Right cardiac atrium (tissue), 5 donors: Measurements from ENCODE around the gene OTUD3. TPM values are rescaled to one million over a fixed set of nuclear protein-coding genes. Genes with fewer than 3 reads are reported as not detected.
"Not testable (repeated sequence)": the region's sequence is repeated elsewhere in the genome, so short reads cannot be mapped to it uniquely, and the experiment has no call there.

ENCODE experiments used
- ATAC-seq, 2 donors: fragments of 200-7000 bp; cut with Tn5 transposase; one replicate each; pipeline versions ENCODE4 v1.8.0 to v1.9.1; 2020; ENCODE audit warnings: moderate library complexity in 2 of 2, mild to moderate bottlenecking in 1 of 2
- DNase-seq, 3 donors: peaks; one replicate each; pipeline ENCODE4 v3.0.0-alpha.2; 2020
- H3K27ac ChIP-seq: one replicate; pipeline ENCODE4 v1.5.1; 2013; ENCODE audit warnings: mild to moderate bottlenecking, low read length, control low read depth, moderate library complexity
- H3K27me3 ChIP-seq: one replicate; pipeline ENCODE4 v1.6.1; 2013; ENCODE audit not compliant: control insufficient read depth, insufficient read depth
- H3K4me1 ChIP-seq: one replicate; pipeline ENCODE4 v1.6.1; 2013; ENCODE audit warnings: low read length; ENCODE audit not compliant: control insufficient read depth, insufficient read depth
- H3K4me3 ChIP-seq: one replicate; pipeline ENCODE4 v1.5.1; 2013; ENCODE audit warnings: low read length, control low read depth
- H3K9me3 ChIP-seq: one replicate; pipeline ENCODE4 v1.6.1; 2013; ENCODE audit warnings: low read length; ENCODE audit not compliant: control insufficient read depth
- WGBS: extraction: QIAGEN DNeasy Blood & Tissue Kit; methylation state at CpG from one replicate; pipeline ENCODE4 v1.1.7; 2013; 5-methylcytosine and 5-hydroxymethylcytosine counted together
- intact Hi-C, 4 donors: fragments of 100-400 bp; cut with DNase I; formaldehyde crosslinking; loops; one replicate each; pipeline versions ENCODE4 v1.11.0 to v1.14.0; 2022 to 2023
- long read RNA-seq, 4 donors: library from polyadenylated mRNA; unstranded; transcript quantifications; one replicate each; pipeline ENCODE4 v2.0.0, GENCODE V29; 2020 to 2021
- polyA plus RNA-seq: library from polyadenylated mRNA; stranded (reverse); fragments of 200-250 nt; gene quantifications from one replicate; pipeline ENCODE4 v1.2.3, GENCODE V29; 2013
- total RNA-seq, 4 donors: library from RNA; stranded (reverse); fragmentation: NEBNext Ultra II Directional; extraction: Animal tissue kit (Norgen Biotek cat#: 25700); gene quantifications; one replicate each; pipeline ENCODE4 v1.2.1, GENCODE V29; 2021
- donor health status: healthy with polysubstance abuse.
- donor health status: DM: no; HTN: yes; CAD: no.
- donor health status: DM: no; HTN: no; CAD: no.
- donor health status: DM: no; HTN: yes; CAD: no; lungs with severe emphysema.
- donor health status: DM: yes; HTN: yes; CAD: no.

OTUD3 gene
- total RNA-seq (1 to 10 TPM; 4.1 to 6.2 (median 5.1) TPM), polyA plus RNA-seq (2.8 TPM)
- long read RNA-seq, donor 1, full-length matches to known transcripts, result 1 of 4 reads
- long read RNA-seq, donor 1, partial matches to known transcripts, result 0 of 4 reads
- long read RNA-seq, donor 1, other reads (novel, unspliced or antisense), result 3 of 4 reads
- long read RNA-seq, donor 2, full-length matches to known transcripts, result 2 of 4 reads
- long read RNA-seq, donor 2, partial matches to known transcripts, result 0 of 4 reads
- long read RNA-seq, donor 2, other reads (novel, unspliced or antisense), result 2 of 4 reads
- long read RNA-seq, donor 3, partial matches to known transcripts, result 0 of 1 reads
- long read RNA-seq, donor 3, other reads (novel, unspliced or antisense), result 1 of 1 reads
- long read RNA-seq, donor 4, full-length matches to known transcripts, result 1 of 2 reads
- long read RNA-seq, donor 4, partial matches to known transcripts, result 0 of 2 reads
- long read RNA-seq, donor 4, other reads (novel, unspliced or antisense), result 1 of 2 reads

- ATAC-seq (peak; percentile 98), DNase-seq (peak; percentile 95 to 97 (median 97))
- WGBS, result under 1% methylated on average over 97 of the region's 97 CpGs
- no peaks in the 10 kb centered on the region for H3K27me3 ChIP-seq
- peaks cover 14% of the 10 kb centered on the region for H3K4me1 ChIP-seq
- H3K27ac ChIP-seq, result peak within 1 kb of the TSS; percentile 75
- peak within 1 kb of the TSS; percentile 86 for H3K4me3 ChIP-seq
- intact Hi-C loops, result no loop called here
- H3K9me3 ChIP-seq, result no peaks in the 10 kb centered on the region
Observed at GRCh38 chr1:19882111-19883071, at the start of gene OTUD3. TSS of gene OTUD3 (plus strand) at chr1:19882395. CDS start at chr1:19882514, 119 bp downstream.

- Histone ChIP-seq H3K9me3 (no peaks in the 10 kb centered on the region), H3K27ac (no peak overlapping the region), H3K4me3 (no peak overlapping the region), H3K27me3 (no peaks in the 10 kb centered on the region), H3K4me1 (no peaks in the 10 kb centered on the region)
- DNase-seq (no peak), ATAC-seq (no peak)
- WGBS, result 89% methylated on average over 4 of the region's 4 CpGs
- intact Hi-C loops, result no loop called here
Observed at GRCh38 chr1:19835578-19835977, 46.6 kb upstream of the OTUD3 start.

GRCh38 chr1:19837866-19838265 is 44.3 kb upstream of the OTUD3 start:
- 57% methylated on average over 2 of the region's 2 CpGs for WGBS
- H3K27me3 ChIP-seq, result no peaks in the 10 kb centered on the region
- H3K4me3 ChIP-seq, result no peak overlapping the region
- H3K9me3 ChIP-seq, result no peaks in the 10 kb centered on the region
- H3K4me1 ChIP-seq, result no peaks in the 10 kb centered on the region
- ATAC-seq, result no peak
- DNase-seq, result no peak
- H3K27ac ChIP-seq, result no peak overlapping the region
- intact Hi-C loops, result no loop called here

- ATAC-seq (no peak), DNase-seq (no peak)
- no peak overlapping the region for H3K4me3 ChIP-seq
- H3K9me3 ChIP-seq, result no peaks in the 10 kb centered on the region
- intact Hi-C loops, result no loop called here
- no peak overlapping the region for H3K27ac ChIP-seq
- H3K4me1 ChIP-seq, result no peaks in the 10 kb centered on the region
- H3K27me3 ChIP-seq, result no peaks in the 10 kb centered on the region
Observed at GRCh38 chr1:19840228-19840627, 42.0 kb upstream of the OTUD3 start.

GRCh38 chr1:19844731-19845495 is 37.3 kb upstream of the OTUD3 start:
- Histone ChIP-seq H3K9me3 (no peaks in the 10 kb centered on the region), H3K4me3 (no peak overlapping the region), H3K4me1 (no peaks in the 10 kb centered on the region), H3K27me3 (no peaks in the 10 kb centered on the region), H3K27ac (no peak overlapping the region)
- DNase-seq, result no peak
- no peak for ATAC-seq
- intact Hi-C loops, result no loop called here
- 37% methylated on average over 11 of the region's 11 CpGs for WGBS

GRCh38 chr1:19845555-19845954 is 36.6 kb upstream of the OTUD3 start:
- intact Hi-C loops, result no loop called here
- H3K4me1 ChIP-seq, result no peaks in the 10 kb centered on the region
- ATAC-seq, result no peak
- H3K4me3 ChIP-seq, result no peak overlapping the region
- DNase-seq, result no peak
- WGBS, result 91% methylated on average over 8 of the region's 8 CpGs
- H3K27me3 ChIP-seq, result no peaks in the 10 kb centered on the region
- H3K9me3 ChIP-seq, result no peaks in the 10 kb centered on the region
- no peak overlapping the region for H3K27ac ChIP-seq

GRCh38 chr1:19846338-19846737 is 35.9 kb upstream of the OTUD3 start:
- Histone ChIP-seq H3K27ac (no peak overlapping the region), H3K4me3 (no peak overlapping the region), H3K27me3 (no peaks in the 10 kb centered on the region), H3K4me1 (no peaks in the 10 kb centered on the region), H3K9me3 (no peaks in the 10 kb centered on the region)
- intact Hi-C loops, result no loop called here
- DNase-seq (no peak), ATAC-seq (no peak)
- 94% methylated on average over 3 of the region's 3 CpGs for WGBS

- H3K4me1 ChIP-seq, intact Hi-C loops, ATAC-seq, DNase-seq, H3K9me3 ChIP-seq, H3K27me3 ChIP-seq, H3K27ac ChIP-seq, H3K4me3 ChIP-seq: not testable (repeated sequence)
- 83% methylated on average over 9 of the region's 9 CpGs for WGBS
Observed at GRCh38 chr1:19847334-19847733, 34.9 kb upstream of the OTUD3 start.

GRCh38 chr1:19849307-19849706 is 32.9 kb upstream of the OTUD3 start:
- 72% methylated on average over 3 of the region's 3 CpGs for WGBS
- ATAC-seq, H3K4me1 ChIP-seq, H3K27ac ChIP-seq, H3K27me3 ChIP-seq, DNase-seq, intact Hi-C loops, H3K4me3 ChIP-seq, H3K9me3 ChIP-seq: not testable (repeated sequence)

- Histone ChIP-seq H3K4me3 (no peak overlapping the region), H3K27ac (no peak overlapping the region), H3K27me3 (no peaks in the 10 kb centered on the region), H3K4me1 (no peaks in the 10 kb centered on the region), H3K9me3 (no peaks in the 10 kb centered on the region)
- WGBS, result 42% methylated on average over 7 of the region's 7 CpGs
- DNase-seq, result no peak
- ATAC-seq, result no peak
- intact Hi-C loops, result no loop called here
Observed at GRCh38 chr1:19850214-19850613, 32.0 kb upstream of the OTUD3 start.
